GM19193 (cell line): ENCODE data around the gene HIPK2.

Source experiments
- POLR2A ChIP-seq: IDR thresholded peaks from 4 replicates; pipeline ENCODE4 v1.6.1; 2011; ENCODE audit not compliant: insufficient read depth, insufficient read length; ENCODE audit errors: extremely low read depth

Gene HIPK2

DNA sequence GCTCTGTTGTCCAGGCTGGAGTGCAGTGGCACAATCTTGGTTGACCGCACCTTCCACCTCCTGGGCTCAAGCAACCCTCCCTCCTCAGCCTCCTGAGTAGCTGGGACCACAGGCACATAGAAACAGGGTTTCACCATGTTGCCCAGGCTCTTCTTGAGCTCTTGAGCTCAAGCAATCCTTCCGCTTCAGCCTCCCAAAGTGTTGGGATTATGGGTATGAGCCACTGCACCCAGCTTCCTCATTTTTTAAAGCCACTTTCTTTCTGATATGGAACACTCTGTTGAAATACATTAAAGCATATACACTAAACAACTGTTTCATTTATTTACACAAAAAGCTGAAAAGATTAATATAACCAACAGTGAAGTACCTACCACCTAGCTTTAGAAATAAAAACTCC, 137.1 kb downstream of the HIPK2 start:
- TF ChIP-seq POLR2A = no peak

DNA sequence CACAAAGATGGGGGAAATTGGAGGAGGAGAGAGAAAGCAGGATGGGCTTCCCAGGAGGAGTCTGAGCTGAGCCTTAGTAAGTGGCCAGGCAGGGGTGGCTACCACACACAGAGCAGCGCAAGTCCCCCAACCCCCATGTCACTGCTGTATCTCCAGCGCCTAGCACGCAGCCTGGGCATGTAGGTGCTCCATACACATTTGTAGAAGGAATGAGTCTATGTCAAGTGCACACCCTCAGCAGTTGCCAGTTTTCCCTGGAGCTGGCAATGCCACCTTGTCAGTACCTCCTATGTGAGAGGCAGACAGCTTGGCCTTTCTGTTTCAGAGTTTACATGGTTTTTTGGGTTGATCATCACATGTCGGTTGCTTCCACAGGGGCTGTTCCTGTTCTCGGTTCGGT, 138.2 kb downstream of the HIPK2 start:
- TF ChIP-seq POLR2A = no peak

DNA sequence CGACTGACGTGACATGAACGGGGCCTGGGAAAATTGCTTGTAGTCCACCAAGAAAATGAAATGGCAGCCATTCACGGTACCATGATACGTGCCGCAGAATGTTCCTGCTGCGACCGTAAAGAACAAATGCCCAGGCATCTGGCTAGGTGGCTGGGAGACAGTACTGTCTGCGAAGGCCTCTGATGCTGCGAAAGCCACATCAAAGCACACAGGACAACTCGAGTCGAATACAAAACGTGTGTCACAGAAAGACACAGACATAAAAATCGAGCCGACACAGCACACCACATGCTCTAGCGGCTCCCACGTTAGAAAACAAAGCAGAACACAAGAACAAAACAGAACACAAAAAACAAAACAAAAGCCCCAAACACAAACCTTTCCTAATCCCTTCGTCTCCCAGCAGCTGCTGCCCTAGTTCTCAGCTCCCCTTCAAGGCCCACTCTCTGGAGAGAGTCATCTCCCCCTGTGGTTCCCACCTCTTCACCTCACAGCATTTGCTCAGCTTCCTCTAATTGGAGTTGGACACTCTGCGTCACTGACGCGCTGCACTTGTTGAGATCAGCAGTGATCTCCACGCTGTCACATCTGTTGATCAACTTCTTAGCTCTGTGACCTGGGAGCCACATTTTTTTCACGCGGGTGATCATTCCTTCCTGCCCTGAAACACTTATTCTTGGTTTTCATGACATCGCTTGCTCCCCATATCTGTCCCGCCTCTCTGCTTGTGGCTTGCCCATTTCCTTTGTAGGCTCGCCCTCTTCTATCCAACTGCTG, 142.1 kb downstream of the HIPK2 start:
- no peak for TF ChIP-seq POLR2A

DNA sequence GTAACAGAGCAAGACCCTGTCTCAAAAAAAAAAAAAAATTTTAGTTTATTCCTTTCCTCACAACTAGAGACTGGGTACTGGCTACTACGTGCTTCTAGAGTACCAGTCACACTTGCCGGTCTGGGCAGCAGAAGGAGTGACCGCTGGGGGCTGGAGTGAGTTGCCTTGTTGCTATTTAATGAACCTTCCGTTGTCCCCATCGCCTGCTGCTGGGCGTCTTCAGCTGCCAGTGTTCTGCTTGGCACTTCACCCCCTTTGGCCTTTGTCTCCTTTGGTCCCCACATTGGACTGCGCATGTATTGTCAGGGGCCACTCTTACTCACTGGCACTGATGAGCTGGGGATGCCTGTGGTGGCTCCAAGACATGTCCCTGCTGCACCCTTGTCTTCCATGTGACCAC, 143.7 kb downstream of the HIPK2 start:
- TF ChIP-seq POLR2A = no peak

DNA sequence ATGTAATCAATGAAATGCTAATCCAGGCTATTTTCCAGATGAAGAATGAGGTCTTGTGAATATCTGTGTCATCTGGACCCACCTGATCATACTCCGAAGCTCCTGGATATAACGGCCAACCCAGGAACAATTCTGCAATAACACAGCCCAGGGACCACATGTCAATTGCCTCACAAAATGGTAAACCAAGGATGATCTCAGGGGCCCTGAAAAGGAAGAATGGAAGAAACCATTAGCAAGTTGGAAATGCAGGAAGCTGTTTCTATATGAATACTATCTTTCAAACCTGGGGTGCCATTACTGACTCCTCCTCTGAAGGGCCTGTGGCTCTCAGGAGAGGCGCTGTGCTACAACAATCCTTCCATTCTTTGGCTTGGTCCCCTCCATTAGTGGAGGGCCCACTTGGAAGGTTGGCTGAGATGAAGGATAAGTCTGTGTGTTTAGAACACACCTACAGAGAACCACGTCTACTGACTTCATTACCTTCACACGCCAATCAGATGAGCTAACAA, 146.2 kb downstream of the HIPK2 start:
- TF ChIP-seq POLR2A = no peak

DNA sequence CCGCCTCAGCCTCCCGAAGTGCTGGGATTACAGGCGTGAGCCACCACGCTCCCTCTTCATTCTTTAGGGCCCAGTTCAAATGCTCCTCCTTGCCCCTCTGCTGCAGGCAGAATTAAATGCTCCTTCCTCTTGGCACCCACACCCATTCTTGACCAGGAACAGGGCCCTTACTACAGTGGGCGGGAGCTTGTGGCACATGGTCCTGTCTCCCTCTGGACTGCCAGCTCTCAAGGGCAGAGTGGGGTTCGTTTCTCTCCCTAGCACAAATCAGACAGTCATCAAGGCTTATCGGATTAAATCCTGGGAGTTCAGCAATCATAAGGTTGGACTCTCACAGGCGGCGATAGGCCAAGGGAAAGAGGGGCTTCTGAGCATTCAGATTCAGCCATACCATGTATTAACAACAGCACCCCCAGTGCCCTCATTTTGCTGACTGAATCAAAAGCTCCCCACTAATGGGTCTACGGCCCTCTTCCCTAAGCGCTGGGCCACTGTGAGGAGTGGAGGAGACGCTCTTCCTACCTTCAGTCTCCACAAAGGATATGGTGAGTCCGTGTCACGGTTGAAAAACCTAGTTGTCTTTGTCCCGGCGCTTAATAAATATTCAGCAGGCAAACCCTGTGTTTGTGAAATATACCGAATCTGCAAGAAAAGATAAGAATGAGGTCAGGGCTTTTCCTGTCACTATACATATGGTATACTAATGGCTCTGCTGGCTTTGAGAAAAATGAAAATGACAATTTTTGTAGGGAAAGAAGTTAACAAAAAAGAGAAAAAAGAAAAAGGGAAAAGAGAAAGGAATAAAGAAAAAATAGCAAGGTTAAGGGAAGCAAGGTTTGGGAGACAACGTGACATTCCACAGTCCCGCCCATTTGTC, 146.9 kb downstream of the HIPK2 start:
- TF ChIP-seq POLR2A = no peak

DNA sequence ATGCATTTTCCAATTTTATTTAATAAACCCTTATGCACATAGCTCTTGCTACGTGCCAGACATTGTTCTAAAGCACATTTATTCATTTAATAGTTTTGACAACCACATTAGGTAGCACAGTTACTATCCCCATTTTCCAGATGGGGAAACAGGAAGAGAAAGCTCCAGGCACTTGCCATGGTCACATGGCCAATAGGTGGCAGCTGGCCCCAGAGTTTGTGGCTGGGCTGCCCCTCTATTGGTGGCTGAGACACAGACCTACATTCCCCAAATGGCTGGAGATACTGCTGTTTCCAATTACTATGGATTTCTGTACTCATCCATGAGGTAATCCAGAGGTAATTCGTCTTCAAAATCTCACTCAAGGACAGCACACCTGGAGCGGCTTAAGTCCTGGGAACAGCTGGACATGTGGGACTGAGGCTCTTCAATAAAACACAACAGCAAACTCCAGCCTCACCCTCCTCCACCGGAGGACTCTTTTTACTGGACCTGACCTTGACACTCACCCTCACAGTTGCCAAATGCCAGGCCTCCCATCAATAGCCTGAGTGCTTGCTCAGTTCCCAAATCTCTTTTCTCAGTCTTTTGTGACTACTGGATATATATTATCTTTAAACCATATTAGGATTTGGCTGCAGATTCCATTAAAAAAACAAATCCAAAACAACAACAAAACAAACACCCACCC, 148.3 kb downstream of the HIPK2 start:
- TF ChIP-seq POLR2A = no peak

DNA sequence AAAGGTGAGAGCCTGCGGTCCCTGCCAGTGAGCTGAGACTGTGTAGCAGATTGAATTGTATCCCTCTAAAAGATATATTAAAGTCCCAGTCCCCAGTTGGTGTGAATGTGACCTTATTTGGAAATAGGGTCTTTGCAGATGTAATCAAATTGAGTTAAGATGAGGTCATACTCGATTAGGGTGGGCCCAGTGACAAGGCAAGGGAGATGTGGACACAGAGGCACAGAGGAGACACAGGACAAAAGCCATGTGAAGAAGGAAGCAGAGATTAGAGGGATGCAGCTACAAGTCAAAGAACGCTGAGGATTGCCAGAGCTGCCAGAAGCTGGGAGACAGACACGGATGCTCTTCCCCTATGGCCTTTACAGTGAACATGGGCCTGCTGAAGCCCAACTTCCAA, 150.0 kb downstream of the HIPK2 start:
- TF ChIP-seq POLR2A = no peak

DNA sequence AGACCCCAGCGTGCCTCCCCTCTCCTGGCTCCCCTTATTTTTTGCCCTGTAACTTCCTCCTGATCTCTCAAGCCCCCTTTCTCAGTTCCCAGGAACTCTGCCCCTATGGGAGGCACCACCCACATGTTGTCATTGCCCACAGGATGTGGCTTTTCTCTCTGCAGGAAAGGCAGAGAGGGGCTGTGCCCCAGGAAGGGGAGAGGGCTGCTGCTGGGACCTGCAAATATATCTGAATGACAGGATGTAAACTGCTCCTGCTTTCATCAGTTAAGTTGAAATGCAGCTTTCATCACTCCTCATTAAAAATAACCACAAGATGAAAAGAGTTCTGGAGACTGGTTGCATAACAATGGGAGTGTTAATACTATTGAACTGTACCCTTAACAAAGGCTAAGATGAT, 151.0 kb downstream of the HIPK2 start:
- TF ChIP-seq POLR2A = no peak

DNA sequence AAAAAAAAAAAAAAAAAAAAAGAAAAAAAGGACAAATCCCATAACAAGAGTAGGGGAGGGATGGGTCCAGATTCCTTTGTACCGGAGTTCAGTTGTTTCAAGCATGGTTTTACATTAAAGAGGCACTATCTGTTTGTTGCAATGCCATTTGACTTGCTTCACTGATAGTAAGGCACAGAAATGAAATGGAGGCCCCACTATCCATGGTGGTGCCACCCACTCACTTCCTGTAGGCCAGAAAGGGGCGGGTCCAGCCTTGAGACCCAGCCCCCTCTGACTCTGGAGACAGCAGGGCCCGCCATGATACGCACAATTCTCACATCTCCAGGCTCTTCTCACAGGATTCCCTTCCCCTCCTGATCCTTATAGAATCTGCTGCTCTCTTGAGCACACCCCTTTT, 154.3 kb downstream of the HIPK2 start:
- TF ChIP-seq POLR2A = no peak

DNA sequence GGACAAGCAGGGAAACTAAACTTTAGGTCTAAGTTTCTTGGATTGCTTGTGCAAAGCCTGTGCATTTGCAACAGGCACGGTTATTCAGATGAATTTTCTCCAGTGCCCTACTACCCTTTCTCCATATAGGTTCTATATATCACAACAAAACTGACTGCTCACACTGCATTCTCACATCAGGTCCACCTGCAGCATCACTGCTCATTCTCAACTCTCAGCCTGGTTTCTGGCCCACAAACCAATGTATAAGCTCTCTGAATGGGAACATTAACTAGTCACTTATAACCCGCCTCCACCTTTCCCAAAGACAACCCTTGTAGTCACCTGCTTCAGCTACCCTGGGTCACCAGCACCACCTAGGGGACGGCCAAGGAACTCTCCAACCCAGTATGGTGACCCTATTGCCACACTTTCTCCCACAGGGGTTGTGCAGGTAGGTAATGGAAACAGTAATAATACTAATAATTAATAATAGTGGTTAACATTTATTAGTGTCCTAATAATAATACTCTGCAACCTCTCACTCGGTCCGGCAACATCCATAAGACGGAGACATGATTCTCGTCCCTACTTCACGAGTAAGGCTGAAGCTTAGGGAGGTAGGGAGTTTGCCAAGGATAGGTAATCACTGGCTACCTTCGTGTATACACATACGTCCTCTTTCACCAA, 157.0 kb downstream of the HIPK2 start:
- TF ChIP-seq POLR2A = no peak

DNA sequence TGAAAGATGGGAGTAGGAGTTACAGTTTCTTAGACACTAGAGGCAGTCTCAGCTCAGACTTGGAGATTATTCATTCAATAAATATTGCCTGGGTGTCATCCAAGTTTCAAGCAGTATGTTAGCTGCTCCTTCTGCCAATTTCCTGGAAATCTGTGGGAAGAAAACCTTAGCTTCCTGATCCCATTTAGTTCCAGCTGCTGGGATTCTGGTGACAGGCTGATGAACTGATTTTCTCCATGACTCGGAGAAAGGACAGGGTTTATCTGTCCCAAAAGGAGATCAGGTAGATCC, 158.5 kb downstream of the HIPK2 start:
- no peak for TF ChIP-seq POLR2A

DNA sequence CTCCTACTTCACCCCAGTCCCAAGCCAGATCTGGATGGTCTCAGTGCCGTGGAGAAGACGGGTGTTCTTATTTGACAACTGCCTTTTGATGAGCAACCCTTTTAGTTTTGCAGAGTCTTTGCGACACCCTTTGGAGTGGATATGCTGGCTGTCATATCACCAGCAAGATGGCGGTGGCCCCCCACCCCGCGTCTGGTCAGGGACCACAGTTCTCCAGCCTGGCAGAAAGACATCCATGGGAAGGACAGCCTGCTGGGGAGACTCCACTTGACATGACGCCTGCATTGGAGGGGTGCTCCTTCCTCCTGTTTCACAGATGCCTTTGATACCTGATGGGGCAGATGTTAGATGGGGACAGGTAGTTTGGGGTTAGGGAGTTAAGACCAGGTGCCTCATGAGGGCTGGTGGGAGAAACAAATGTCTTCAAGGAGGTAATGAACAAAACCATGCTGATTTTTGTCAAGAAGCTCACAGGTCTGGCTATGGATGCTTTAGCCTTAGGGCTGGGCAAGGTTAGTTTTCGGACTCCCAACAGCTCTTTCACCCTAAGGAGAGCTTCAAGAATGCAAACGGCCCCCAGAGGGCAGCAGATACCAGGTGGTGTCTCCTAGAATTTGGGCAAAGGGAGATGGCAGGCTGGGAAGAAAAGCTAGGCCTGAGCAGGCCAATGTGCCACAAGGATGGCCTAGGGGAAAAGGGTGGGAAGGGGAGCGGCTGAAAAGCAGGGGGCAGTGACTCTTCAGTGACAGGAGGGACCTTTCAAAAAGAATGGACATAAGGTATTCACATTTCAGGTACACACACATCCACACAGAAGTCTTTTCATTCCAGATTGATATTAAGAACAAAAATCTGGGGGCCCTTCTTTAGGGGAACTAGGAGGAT, 159.1 kb downstream of the HIPK2 start:
- no peak for TF ChIP-seq POLR2A

DNA sequence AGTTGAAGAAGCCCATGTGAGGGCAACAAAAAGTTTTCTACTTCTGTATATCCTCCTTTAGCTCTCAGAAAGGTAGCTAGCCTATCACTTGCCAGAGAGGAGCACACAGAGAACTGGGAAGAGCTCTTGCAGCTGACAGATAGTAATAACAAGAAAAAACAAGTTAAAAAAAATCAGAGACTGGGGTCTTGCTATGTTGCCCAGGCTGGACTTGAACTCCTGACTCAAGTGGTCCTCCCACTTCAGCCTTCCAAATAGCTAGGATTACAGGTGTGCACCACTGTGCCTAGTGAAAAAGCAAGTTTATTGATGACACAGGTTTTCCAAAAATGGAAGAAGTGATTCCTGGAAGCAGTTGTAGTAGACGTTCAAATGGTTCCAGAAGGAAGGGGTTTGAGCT, 160.7 kb downstream of the HIPK2 start:
- TF ChIP-seq POLR2A = no peak
